ENCODE results near the gene OSBPL6. TPM values are rescaled to one million over a fixed set of nuclear protein-coding genes. Genes with fewer than 3 reads are reported as not detected.
"Not testable (repeated sequence)": the region's sequence is repeated elsewhere in the genome, so short reads cannot be mapped to it uniquely, and the experiment has no call there.

OSBPL6 gene
- total RNA-seq, 1 experiment from 2014 or later, result 0.71 TPM

GRCh38 chr2:178315078-178315477 is 120.8 kb downstream of the OSBPL6 start:
- in situ Hi-C loops (cut with HindIII; ENCODE audit: low pct_unique_long_range_greater_than_20kb, low sequenced_read_pairs), result no loop called here
- DNase-seq (ENCODE audit: low read depth), result no peak

GRCh38 chr2:178315488-178315948 is 121.2 kb downstream of the OSBPL6 start:
- in situ Hi-C loops (cut with HindIII; ENCODE audit: low pct_unique_long_range_greater_than_20kb, low sequenced_read_pairs), result no loop called here
- no peak for DNase-seq (ENCODE audit: low read depth)

- no peak for DNase-seq (ENCODE audit: low read depth)
- in situ Hi-C loops (cut with HindIII; ENCODE audit: low pct_unique_long_range_greater_than_20kb, low sequenced_read_pairs), result no loop called here
These were observed 123.5 kb downstream of the OSBPL6 start for GRCh38 chr2:178317811-178318210.

- in situ Hi-C loops (cut with HindIII; ENCODE audit: low pct_unique_long_range_greater_than_20kb, low sequenced_read_pairs), result no loop called here
- DNase-seq (ENCODE audit: low read depth), result no peak
These were observed 125.8 kb downstream of the OSBPL6 start for GRCh38 chr2:178320011-178320585.

- DNase-seq (ENCODE audit: low read depth), result no peak
- in situ Hi-C loops (cut with HindIII; ENCODE audit: low pct_unique_long_range_greater_than_20kb, low sequenced_read_pairs), result no loop called here
These were observed 127.8 kb downstream of the OSBPL6 start for GRCh38 chr2:178322068-178322467.

DNA sequence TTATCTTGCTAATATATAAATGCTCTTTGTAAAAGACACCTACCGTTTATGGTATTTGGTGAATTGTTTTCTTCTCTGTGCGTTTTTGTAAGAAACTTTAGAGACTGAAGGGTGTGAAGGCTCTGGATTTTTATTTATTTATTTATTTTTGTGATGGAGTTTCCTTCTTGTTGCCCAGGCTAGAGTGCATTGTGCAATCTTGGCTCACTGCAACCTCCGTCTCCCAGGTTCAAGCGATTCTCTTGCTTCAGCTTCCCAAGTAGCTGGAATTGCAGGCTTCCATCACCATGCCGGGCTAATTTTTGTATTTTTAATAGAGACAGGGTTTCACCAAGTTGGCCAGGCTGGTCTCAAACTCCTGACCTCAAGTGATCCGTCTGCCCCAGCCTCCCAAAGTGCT is 129.0 kb downstream of the OSBPL6 start:
- in situ Hi-C loops (cut with HindIII; ENCODE audit: low pct_unique_long_range_greater_than_20kb, low sequenced_read_pairs); DNase-seq (ENCODE audit: low read depth): not testable (repeated sequence)

DNA sequence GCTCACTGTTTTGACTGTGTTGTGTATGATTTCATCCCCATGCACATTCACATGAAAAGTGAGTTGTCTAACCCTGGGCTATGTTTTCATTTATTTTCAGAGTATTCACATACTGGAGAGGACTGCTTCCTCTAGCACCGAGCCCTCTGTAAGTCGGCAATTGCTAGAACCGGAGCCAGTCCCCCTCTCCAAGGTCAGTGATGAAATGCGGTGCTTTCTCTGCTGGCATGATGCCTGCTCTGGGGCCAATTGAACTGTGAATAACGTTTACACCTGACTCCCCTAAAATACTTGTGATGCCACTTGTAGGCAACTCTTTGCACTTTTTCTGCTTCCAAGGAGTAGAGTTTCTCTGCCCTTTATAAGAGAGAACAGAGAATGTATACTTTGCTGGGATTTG is 129.8 kb downstream of the OSBPL6 start:
- in situ Hi-C loops (cut with HindIII; ENCODE audit: low pct_unique_long_range_greater_than_20kb, low sequenced_read_pairs), result no loop called here

DNA sequence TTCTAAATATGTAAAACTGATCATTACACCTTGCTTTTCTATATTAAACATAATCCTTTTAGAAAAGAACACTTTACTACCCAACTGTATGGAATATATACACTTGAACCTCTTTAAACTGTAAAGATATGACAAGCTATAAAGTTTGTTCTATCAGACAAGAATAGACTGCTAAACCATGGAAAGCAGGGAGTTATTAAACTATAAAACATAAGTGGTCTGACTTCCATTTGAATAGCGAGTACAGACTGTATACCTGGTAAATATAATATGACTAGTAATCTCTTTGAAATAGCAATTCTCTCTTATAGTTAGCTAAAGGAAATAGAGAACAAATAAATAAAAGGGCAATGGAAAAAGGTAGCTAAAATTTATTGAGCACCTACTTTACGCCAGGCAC is 131.0 kb downstream of the OSBPL6 start:
- no peak for DNase-seq (ENCODE audit: low read depth)
- in situ Hi-C loops (cut with HindIII; ENCODE audit: low pct_unique_long_range_greater_than_20kb, low sequenced_read_pairs), result no loop called here

More for the DNA sequence above, 129.8 kb downstream of the OSBPL6 start:
- no peak for DNase-seq (ENCODE audit: low read depth)

- no peak for DNase-seq (ENCODE audit: low read depth)
- in situ Hi-C loops (cut with HindIII; ENCODE audit: low pct_unique_long_range_greater_than_20kb, low sequenced_read_pairs), result no loop called here
These were observed 133.2 kb downstream of the OSBPL6 start for GRCh38 chr2:178327516-178327915.

DNA sequence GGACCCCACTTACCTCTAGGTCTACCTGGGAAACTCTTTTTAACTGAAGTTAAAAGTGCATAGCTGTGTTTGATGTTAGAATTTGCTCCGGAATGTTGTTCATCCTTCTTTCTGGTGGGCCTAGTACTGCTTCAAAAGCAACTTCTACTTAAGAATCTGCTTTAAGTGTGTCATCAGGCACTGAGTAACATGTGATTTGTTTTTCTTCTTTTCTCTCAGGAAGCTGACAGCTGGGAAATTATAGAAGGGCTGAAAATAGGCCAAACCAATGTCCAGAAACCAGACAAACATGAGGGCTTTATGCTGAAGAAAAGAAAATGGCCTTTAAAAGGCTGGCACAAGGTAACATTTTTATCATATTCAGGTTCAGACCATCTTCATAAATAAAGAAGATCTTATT is 133.7 kb downstream of the OSBPL6 start:
- in situ Hi-C loops (cut with HindIII; ENCODE audit: low pct_unique_long_range_greater_than_20kb, low sequenced_read_pairs), result no loop called here
- DNase-seq (ENCODE audit: low read depth), result no peak

DNA sequence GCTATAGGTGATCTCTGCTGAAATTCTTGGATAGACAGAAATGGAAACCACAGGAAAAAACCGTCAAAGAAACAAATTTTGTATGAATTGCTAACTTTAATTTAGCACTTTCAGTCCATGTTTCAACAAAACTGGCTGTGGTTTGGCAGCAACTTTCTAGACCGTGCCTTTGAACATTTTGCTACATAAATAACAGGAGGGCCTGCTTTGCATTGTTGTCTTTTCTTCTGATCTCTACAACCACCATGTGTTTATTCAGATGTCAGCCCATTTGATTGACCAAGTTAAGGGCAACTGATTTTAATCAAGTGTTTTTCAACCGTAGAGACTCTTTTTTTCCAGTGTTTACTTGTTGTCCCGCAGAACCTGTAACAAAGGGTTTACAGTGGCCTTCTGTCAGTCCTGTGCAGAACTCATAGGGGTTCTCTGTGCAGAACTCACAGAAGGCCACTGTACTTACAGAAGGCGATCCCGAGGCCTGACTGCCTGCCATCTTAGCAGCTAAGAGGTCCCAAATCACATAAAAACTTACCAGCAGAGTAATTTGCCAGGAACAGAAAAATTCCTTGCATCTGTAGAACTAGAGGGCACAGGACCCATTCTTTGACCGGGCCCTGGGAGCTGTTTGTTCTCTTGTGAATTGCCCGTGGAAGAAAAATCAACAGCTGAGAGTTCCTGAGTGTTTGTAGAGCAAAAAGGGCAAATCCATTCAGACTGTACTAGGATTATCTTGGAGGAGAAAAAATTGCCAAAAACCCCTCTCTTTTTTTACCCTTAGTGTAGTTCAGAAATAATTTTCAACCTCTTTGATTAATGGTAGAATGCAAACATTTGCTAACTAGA is 136.1 kb downstream of the OSBPL6 start:
- in situ Hi-C loops (cut with HindIII; ENCODE audit: low pct_unique_long_range_greater_than_20kb, low sequenced_read_pairs), result no loop called here

GRCh38 chr2:178331474-178332432 is 137.4 kb downstream of the OSBPL6 start:
- no peak for DNase-seq (ENCODE audit: low read depth)
- in situ Hi-C loops (cut with HindIII; ENCODE audit: low pct_unique_long_range_greater_than_20kb, low sequenced_read_pairs), result no loop called here

More for the DNA sequence above, 136.1 kb downstream of the OSBPL6 start:
- DNase-seq (ENCODE audit: low read depth), result no peak

DNA sequence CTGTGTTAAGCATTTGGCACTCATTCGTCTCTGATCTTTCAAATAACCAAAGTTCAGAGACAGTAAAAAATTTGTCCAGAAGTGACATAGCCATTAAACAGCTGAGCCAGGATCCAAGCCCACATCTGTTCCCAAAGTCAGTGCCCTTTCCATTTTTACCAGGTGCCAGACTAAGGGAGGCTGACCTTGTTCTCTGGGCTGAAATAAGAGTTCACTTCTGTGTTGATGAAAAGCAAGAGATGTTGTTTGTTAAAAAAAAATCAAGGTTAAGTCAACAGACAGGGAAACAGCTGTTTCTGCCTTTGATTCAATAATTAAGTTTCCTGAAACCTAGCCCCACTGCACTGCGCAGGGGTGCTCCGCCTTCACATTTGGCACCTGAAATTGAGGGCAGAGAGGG is 139.5 kb downstream of the OSBPL6 start:
- in situ Hi-C loops (cut with HindIII; ENCODE audit: low pct_unique_long_range_greater_than_20kb, low sequenced_read_pairs), result no loop called here
- DNase-seq (ENCODE audit: low read depth), result no peak

- DNase-seq (ENCODE audit: low read depth), result no peak
- in situ Hi-C loops (cut with HindIII; ENCODE audit: low pct_unique_long_range_greater_than_20kb, low sequenced_read_pairs), result no loop called here
These were observed 140.9 kb downstream of the OSBPL6 start for GRCh38 chr2:178335230-178335629.

- in situ Hi-C loops (cut with HindIII; ENCODE audit: low pct_unique_long_range_greater_than_20kb, low sequenced_read_pairs), result no loop called here
- no peak for DNase-seq (ENCODE audit: low read depth)
These were observed 149.8 kb downstream of the OSBPL6 start for GRCh38 chr2:178344121-178344520.

DNA sequence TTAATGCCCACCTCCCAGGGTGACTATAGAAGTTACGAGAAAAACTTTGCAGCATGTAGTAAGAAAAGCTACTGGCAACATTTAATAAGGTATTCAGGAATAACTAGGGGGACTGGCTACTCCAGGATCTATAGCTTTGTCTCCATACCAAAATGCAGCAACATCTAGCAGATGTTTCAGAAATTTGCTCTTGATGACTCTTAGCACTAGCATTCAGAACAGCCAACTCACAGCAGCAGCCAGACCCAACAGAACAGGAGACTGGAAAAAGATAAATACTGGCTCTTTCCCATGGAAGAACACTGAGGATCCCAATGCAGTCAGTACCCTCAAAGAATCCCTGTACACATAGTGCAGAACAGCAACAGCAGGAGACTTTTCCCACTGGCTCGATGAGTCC is 151.6 kb downstream of the OSBPL6 start:
- no peak for DNase-seq (ENCODE audit: low read depth)
- in situ Hi-C loops (cut with HindIII; ENCODE audit: low pct_unique_long_range_greater_than_20kb, low sequenced_read_pairs), result no loop called here

- in situ Hi-C loops (cut with HindIII; ENCODE audit: low pct_unique_long_range_greater_than_20kb, low sequenced_read_pairs), result no loop called here
- DNase-seq (ENCODE audit: low read depth), result no peak
These were observed 155.7 kb downstream of the OSBPL6 start for GRCh38 chr2:178350051-178350450.

DNA sequence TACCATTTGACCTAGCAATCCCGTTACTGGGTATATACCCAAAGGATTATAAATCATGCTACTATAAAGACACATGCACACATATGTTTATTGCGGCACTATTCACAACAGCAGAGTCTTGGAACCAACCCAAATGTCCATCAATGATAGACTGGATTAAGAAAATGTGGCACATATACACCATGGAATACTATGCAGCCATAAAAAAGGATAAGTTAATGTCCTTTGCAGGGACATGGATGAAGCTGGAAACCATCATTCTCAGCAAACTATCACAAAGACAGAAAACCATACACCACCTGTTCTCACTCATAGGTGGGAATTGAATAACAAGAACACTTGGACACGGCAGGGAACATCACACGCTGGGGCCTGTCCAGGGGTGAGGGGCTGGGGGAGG is 163.4 kb downstream of the OSBPL6 start:
- in situ Hi-C loops (cut with HindIII; ENCODE audit: low pct_unique_long_range_greater_than_20kb, low sequenced_read_pairs); DNase-seq (ENCODE audit: low read depth): not testable (repeated sequence)
